A673 (cell line): ENCODE results near the gene FAM229A.

Source experiments
- EZH2 ChIP-seq: fragments of 200-600 bp; sonication (generic); IDR thresholded peaks from 2 replicates; pipeline ENCODE4 v1.6.1; 2017; ENCODE audit warnings: borderline replicate concordance, low read depth, mild to moderate bottlenecking, mixed read lengths, antibody characterized with exemption, low read length; ENCODE audit not compliant: poor library complexity, severe bottlenecking
- TF ChIP-seq, protein P1 (sequence below): fragments of 300-800, 200-600 bp; sonication (generic); conservative IDR thresholded peaks from 2 replicates; pipeline ENCODE4 v1.5.1; 2017; ENCODE audit warnings: low read depth, mild to moderate bottlenecking, antibody characterized with exemption, low read length, moderate library complexity, mixed read lengths

DNA sequence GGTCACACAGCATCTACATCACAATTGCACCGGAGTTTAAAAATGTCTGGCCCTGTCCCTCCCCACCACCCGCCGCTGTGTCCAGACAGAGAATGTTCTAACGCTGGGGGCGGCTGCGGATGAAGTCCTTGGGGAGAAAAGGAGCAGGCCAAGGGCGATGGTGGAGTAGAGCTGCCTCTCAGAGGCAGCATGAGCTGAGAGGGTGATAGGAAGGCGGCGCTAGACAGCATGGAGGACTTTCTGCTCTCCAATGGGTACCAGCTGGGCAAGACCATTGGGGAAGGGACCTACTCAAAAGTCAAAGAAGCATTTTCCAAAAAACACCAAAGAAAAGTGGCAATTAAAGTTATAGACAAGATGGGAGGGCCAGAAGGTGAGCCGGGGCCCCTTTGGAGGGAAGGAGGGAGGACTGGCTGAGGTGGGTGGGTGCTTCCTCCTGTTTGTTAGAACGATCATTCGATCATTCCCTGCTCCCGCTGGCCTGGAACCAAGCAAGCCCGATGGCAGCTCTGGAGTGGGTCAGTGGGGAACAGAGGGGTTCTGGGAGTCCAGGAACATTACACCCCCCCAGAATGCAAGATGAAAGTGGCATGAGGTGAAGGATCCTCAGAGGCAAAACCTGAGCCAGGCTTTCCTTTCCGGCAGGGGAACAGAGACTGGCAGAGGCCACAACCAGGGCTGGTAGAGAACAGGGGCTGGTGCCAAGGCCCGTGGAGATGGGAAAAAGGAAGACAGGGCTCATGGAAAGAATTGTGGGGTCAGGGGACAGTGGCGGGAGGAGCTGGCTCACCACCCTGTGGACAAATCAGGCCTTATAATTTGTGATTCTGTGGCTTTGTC is at the start of gene FAM229A, which contains the start of gene TSSK3:
- TF ChIP-seq, protein P1, sequence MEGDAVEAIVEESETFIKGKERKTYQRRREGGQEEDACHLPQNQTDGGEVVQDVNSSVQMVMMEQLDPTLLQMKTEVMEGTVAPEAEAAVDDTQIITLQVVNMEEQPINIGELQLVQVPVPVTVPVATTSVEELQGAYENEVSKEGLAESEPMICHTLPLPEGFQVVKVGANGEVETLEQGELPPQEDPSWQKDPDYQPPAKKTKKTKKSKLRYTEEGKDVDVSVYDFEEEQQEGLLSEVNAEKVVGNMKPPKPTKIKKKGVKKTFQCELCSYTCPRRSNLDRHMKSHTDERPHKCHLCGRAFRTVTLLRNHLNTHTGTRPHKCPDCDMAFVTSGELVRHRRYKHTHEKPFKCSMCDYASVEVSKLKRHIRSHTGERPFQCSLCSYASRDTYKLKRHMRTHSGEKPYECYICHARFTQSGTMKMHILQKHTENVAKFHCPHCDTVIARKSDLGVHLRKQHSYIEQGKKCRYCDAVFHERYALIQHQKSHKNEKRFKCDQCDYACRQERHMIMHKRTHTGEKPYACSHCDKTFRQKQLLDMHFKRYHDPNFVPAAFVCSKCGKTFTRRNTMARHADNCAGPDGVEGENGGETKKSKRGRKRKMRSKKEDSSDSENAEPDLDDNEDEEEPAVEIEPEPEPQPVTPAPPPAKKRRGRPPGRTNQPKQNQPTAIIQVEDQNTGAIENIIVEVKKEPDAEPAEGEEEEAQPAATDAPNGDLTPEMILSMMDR = no peak
- TF ChIP-seq EZH2 = no peak
